RWPE1 (cell line): ENCODE measurements around the gene IER3.

Experiments used
- CTCF ChIA-PET: fragments of 350-600 bp; sonication (Branson Sonifier 250); formaldehyde crosslinking; extraction: SDS; loops from one replicate; lab custom pipeline; 2021; lab: Yijun Ruan, JAX
- POLR2A ChIA-PET: fragments of 400-600 bp; formaldehyde crosslinking; extraction: SDS; loops from one replicate; lab custom pipeline; 2020; ENCODE audit warnings: antibody characterized with exemption; ENCODE audit not compliant: low non-redundant PET; lab: Yijun Ruan, JAX
- DNase-seq: peaks from one replicate; pipeline ENCODE4 v3.0.0; 2012; ENCODE audit warnings: low spot score
- H3K27ac ChIP-seq: fragments of 450-650 bp; 2 replicates; pipeline ENCODE4 v1.5.1; 2017
- TF ChIP-seq, protein P1 (sequence below): fragments of 450-650 bp; conservative IDR thresholded peaks from 2 replicates; pipeline ENCODE4 v1.5.1; 2017; ENCODE audit warnings: low read depth, mild to moderate bottlenecking

Gene IER3

GRCh38 chr6:30744054-30744805 lies at the start of gene IER3:
Gene IER3, minus strand, starts transcription at chr6:30744547. Its CDS starts 29 bp downstream, at chr6:30744518.
- H3K27ac ChIP-seq = peak within 1 kb of the TSS; percentile 94
- ChIA-PET CTCF (interaction anchor here (0.7 to 1.2 kb wide), 6 partner anchors 8 to 134 kb away, joined by 3 to 5 read pairs (median 4); no protein-coding TSS in a partner anchor), POLR2A (interaction anchor here (1.0 to 1.4 kb wide), 6 partner anchors 8 to 138 kb away, joined by 3 to 11 read pairs (median 6); no protein-coding TSS in a partner anchor)

GRCh38 chr6:30793521-30794194 lies 49.3 kb upstream of the IER3 start:
- DNase-seq = no peak
- ChIA-PET CTCF (interaction anchor here (0.6 to 0.7 kb wide), 2 partner anchors 11 to 29 kb away, joined by 3 read pairs; no protein-coding TSS in a partner anchor), POLR2A (no interaction called here)
- H3K27ac ChIP-seq = peak overlapping the region; percentile 32
- TF ChIP-seq, protein P1, sequence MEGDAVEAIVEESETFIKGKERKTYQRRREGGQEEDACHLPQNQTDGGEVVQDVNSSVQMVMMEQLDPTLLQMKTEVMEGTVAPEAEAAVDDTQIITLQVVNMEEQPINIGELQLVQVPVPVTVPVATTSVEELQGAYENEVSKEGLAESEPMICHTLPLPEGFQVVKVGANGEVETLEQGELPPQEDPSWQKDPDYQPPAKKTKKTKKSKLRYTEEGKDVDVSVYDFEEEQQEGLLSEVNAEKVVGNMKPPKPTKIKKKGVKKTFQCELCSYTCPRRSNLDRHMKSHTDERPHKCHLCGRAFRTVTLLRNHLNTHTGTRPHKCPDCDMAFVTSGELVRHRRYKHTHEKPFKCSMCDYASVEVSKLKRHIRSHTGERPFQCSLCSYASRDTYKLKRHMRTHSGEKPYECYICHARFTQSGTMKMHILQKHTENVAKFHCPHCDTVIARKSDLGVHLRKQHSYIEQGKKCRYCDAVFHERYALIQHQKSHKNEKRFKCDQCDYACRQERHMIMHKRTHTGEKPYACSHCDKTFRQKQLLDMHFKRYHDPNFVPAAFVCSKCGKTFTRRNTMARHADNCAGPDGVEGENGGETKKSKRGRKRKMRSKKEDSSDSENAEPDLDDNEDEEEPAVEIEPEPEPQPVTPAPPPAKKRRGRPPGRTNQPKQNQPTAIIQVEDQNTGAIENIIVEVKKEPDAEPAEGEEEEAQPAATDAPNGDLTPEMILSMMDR = no peak

More at GRCh38 chr6:30744054-30744805, at the start of gene IER3:
- TF ChIP-seq, protein P1 = peak; percentile 43
- DNase-seq = peak; percentile 84

DNA sequence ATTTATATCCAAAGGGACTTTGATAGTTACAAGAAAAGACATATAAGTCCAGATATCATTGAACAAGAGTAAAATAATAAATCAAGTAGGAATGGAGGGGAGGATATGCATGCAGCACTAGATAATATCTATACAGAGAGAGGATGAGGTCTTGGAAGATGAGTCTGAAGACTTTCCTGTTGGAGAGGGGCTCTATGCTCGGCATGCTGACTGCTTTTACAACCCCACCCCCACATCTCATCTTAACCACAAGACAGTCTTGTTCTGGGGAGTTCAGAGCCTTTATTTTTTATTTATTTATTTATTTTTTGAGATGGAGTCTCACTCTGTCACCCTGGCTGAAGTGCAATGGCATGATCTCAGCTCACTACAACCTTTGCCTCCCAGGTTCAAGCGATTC lies 48.4 kb upstream of the IER3 start:
- TF ChIP-seq, protein P1 = no peak
- H3K27ac ChIP-seq = peak overlapping the region; percentile 32; the same call in 1 of the 2 replicates
- POLR2A ChIA-PET = no interaction called here
- CTCF ChIA-PET = interaction anchor here (0.6 kb wide), 1 partner anchor 47 kb away, joined by 5 read pairs; no protein-coding TSS in a partner anchor
- DNase-seq = no peak

GRCh38 chr6:30790724-30791383 lies 46.5 kb upstream of the IER3 start:
- ChIA-PET POLR2A (no interaction called here), CTCF (interaction anchor here (0.6 kb wide), 1 partner anchor 81 kb away, joined by 3 read pairs; no protein-coding TSS in a partner anchor)
- no peak overlapping the region for H3K27ac ChIP-seq
- DNase-seq = no peak
- TF ChIP-seq, protein P1 = no peak

DNA sequence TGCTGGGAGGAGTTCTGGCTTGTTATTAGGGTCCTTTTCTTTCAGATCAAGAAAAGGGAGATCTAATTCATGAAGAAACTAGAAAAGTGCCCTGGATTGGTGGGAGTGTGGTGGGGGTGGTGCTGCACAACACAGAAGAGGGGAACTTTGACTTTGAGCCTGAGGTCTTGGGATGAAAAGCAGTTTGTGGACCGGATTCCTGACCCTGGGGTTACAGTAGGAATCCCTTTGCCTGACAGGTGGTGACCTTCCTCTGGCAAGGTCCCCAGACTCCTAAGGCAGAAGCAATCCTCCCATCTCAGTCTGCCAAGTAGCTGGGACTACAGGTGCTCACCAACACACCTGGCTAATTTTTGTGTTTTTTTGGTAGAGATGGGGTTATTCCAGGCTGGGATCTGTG lies 45.3 kb upstream of the IER3 start:
- TF ChIP-seq, protein P1 = no peak
- POLR2A ChIA-PET = no interaction called here
- peak overlapping the region; percentile 33 for H3K27ac ChIP-seq
- DNase-seq = no peak
- CTCF ChIA-PET = interaction anchor here (1.0 kb wide), 1 partner anchor 45 kb away, joined by 3 read pairs; the partner anchor contains the start of gene IER3

DNA sequence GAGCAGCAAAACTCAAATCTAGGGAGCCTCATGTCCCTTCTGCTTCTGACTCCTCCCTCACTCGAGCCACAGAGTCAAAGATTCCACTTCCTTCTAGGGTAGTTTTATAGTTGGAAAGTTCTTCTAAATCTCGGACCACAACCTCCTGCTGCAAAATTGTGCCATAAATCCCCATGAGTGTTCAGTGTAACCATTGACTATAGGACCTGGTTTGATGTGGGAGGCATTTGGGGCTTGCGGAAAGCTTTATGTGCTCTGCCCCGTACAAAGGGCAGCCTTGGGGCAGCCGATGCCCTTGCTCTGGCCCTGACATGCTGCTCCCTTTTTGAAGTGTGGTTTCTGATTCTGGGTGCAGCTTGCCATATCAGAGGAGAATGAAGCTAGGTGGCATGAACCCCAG lies 43.6 kb upstream of the IER3 start:
- DNase-seq = no peak
- TF ChIP-seq, protein P1 = no peak

More for the DNA sequence above, 43.6 kb upstream of the IER3 start:
- CTCF ChIA-PET = interaction anchor here (0.6 kb wide), 1 partner anchor 39 kb away, joined by 3 read pairs; no protein-coding TSS in a partner anchor
- POLR2A ChIA-PET = no interaction called here
- H3K27ac ChIP-seq = no peak overlapping the region
